BE2C (cell line): ENCODE data around the gene AMT.

Experiments
- DNase-seq: peaks from one replicate; pipeline ENCODE4 v3.0.0-alpha.2; 2020
- H3K27me3 ChIP-seq: fragments of 250-450 bp; sonication (Bioruptor Pico); 2 replicates; pipeline ENCODE4 v1.5.1; 2020; ENCODE audit warnings: mild to moderate bottlenecking
- H3K36me3 ChIP-seq: fragments of 250-450 bp; sonication (Bioruptor Pico); 2 replicates; pipeline ENCODE4 v1.5.1; 2020; ENCODE audit warnings: mild to moderate bottlenecking
- H3K4me1 ChIP-seq: fragments of 250-450 bp; sonication (Bioruptor Pico); 2 replicates; pipeline ENCODE4 v1.5.1; 2020
- H3K4me3 ChIP-seq: 2 replicates; pipeline ENCODE4 v1.5.1; 2011; ENCODE audit warnings: low read depth, low read length
- H3K9me3 ChIP-seq: fragments of 250-450 bp; sonication (Bioruptor Pico); 2 replicates; pipeline ENCODE4 v1.5.1; 2020
- TF ChIP-seq, protein P1 (sequence below): IDR thresholded peaks from 2 replicates; pipeline ENCODE4 v1.5.1; 2012; ENCODE audit warnings: mild to moderate bottlenecking, low read depth, low read length

The AMT gene

DNA sequence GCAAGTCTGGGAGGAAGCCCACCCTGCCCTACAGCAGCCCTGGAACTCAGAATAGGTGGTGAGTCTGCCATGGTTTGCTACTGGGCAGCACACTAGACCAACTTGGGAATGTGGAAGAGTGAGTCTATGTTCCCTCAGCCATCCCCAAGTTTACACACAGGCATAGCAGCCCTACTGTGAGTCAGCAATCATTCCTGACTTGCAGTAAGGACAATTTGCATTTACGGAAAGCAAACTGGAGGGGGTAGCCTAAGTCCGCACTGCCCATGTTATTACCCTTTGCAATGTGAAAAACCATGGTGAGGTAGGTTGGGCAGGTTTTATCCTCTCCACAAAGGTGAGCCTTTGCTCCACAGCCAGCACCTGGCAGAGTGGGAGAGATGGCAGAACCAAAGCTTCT lies 5.4 kb downstream of the AMT start:
- H3K36me3 ChIP-seq, result no peaks in the 10 kb centered on the region
- no peak overlapping the region for H3K4me3 ChIP-seq
- no peaks in the 10 kb centered on the region for H3K27me3 ChIP-seq
- DNase-seq, result no peak
- no peaks in the 10 kb centered on the region; the same call in 1 of the 2 replicates for H3K4me1 ChIP-seq
- no peaks in the 10 kb centered on the region for H3K9me3 ChIP-seq
- TF ChIP-seq, protein P1, sequence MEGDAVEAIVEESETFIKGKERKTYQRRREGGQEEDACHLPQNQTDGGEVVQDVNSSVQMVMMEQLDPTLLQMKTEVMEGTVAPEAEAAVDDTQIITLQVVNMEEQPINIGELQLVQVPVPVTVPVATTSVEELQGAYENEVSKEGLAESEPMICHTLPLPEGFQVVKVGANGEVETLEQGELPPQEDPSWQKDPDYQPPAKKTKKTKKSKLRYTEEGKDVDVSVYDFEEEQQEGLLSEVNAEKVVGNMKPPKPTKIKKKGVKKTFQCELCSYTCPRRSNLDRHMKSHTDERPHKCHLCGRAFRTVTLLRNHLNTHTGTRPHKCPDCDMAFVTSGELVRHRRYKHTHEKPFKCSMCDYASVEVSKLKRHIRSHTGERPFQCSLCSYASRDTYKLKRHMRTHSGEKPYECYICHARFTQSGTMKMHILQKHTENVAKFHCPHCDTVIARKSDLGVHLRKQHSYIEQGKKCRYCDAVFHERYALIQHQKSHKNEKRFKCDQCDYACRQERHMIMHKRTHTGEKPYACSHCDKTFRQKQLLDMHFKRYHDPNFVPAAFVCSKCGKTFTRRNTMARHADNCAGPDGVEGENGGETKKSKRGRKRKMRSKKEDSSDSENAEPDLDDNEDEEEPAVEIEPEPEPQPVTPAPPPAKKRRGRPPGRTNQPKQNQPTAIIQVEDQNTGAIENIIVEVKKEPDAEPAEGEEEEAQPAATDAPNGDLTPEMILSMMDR, result no peak

DNA sequence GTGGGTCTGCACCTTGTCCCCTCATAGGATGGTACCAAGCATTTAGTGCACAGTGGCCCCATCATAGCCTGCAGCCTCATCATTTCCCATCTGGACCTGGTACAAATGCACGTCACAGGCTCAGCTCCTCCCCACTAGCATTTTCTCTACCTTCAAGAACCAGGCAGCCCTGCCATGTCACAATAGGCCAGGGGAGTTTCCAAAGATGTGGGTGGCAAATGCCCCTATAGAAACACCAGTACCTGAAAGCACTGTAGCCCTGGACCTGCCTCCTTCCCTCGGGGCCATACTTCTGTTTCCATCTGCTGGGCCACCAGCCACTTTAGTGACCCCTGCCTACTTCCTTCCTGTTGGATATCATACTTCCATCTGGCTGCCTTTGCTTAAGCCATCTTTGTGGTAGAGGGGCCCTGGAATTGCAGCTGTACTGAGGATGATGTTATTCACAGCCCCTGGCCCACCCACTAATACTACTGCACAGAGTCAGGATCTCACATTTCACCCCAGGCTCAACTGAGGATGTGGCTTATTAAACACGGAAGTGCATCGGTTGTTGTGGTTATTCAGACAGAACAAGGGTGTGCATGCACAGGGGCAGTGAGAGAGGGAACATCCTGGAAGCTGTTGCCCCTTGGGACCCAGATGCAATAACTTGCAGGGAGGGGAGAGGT lies 6.2 kb downstream of the AMT start:
- no peaks in the 10 kb centered on the region for H3K36me3 ChIP-seq
- H3K4me3 ChIP-seq, result no peak overlapping the region
- H3K4me1 ChIP-seq, result no peaks in the 10 kb centered on the region; the same call in 1 of the 2 replicates
- H3K27me3 ChIP-seq, result no peaks in the 10 kb centered on the region
- DNase-seq, result no peak
- H3K9me3 ChIP-seq, result no peaks in the 10 kb centered on the region
- TF ChIP-seq, protein P1, result no peak

DNA sequence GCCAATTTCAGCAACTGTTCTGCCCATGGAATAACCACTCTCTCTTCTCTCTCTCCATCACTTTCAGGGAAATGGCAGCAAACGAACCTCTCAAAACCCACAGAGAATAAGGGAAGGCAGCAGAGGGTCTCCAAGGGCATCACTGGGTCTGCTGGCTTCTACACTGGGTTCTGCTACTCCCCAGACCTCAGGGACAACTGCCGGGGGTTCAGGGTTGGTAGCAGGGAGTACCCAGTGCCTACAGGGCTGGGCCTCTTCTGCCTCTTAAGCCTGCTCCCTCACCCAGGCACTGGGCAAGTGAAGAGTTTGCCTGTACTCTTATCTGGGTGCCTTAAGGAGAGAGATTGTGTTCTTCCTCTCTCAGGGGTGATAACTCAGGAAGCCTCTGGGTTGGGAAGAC lies 7.5 kb downstream of the AMT start:
- no peaks in the 10 kb centered on the region for H3K27me3 ChIP-seq
- no peaks in the 10 kb centered on the region for H3K9me3 ChIP-seq

DNA sequence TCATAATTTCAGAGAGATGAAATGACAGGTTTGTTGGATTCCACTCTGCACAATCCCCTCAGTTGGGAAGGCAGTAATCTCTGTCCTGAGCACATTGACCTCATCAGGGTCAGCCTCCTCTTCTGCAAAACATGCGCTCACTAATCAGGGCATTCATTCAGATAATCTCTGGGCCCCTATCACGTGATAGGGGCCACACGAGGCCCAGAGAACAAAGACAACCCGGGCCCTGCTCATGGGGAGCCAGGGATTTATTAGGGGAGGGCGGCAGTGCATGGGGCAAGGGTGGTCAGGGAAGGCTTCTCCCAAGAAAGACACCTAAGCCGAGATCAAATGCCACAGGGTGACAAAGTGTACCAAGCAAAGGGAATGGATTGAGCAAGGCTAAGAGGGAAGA lies 8.9 kb downstream of the AMT start:
- no peak for DNase-seq
- Histone ChIP-seq H3K27me3 (no peaks in the 10 kb centered on the region), H3K4me3 (peak overlapping the region; percentile 75), H3K36me3 (no peaks in the 10 kb centered on the region), H3K9me3 (no peaks in the 10 kb centered on the region), H3K4me1 (no peaks in the 10 kb centered on the region; the same call in 1 of the 2 replicates)
- TF ChIP-seq, protein P1, result no peak

More for the DNA sequence above, 7.5 kb downstream of the AMT start:
- no peaks in the 10 kb centered on the region; the same call in 1 of the 2 replicates for H3K4me1 ChIP-seq
- TF ChIP-seq, protein P1, result no peak
- H3K4me3 ChIP-seq, result no peak overlapping the region
- no peak for DNase-seq
- H3K36me3 ChIP-seq, result no peaks in the 10 kb centered on the region

GRCh38 chr3:49412632-49413337 lies 9.5 kb downstream of the AMT start:
- no peaks in the 10 kb centered on the region for H3K36me3 ChIP-seq
- DNase-seq, result no peak
- H3K4me1 ChIP-seq, result no peaks in the 10 kb centered on the region; the same call in 1 of the 2 replicates
- TF ChIP-seq, protein P1, result no peak
- H3K27me3 ChIP-seq, result no peaks in the 10 kb centered on the region
- no peaks in the 10 kb centered on the region for H3K9me3 ChIP-seq
- H3K4me3 ChIP-seq, result peak overlapping the region; percentile 75
